Dermis microvascular lymphatic vessel endothelial cell (primary cell): ENCODE data around the gene GABARAPL2. TPM values are rescaled to one million over a fixed set of nuclear protein-coding genes. Genes with fewer than 3 reads are reported as not detected.

Experiments used
- total RNA-seq: library from RNA; depleted of rRNA; stranded (reverse); fragments of >200 nt; gene quantifications from 2 replicates; pipeline ENCODE4 v1.2.1, GENCODE V29; 2014

The GABARAPL2 gene
- total RNA-seq, 1 donor from 2014 or later, result 47.5 TPM

Other genes with a start within 250 kb of the GABARAPL2 start
- gene CFDP1, start 132.9 kb upstream of the GABARAPL2 start, total RNA-seq, result 36.0 and 52.4 TPM in 2 replicates
- gene TMEM170A, start 101.7 kb upstream of the GABARAPL2 start, total RNA-seq, result 30.3 and 37.6 TPM in 2 replicates
- gene CHST6, start 70.9 kb upstream of the GABARAPL2 start, total RNA-seq, result 0.64 and 1.0 TPM in 2 replicates
- gene CHST5, start 30.3 kb upstream of the GABARAPL2 start, total RNA-seq, result 0.13 TPM in 1 of 2 replicates, not detected in the other
- 6.9 and 10.7 TPM in 2 replicates for gene TMEM231, start 10.1 kb upstream of the GABARAPL2 start, total RNA-seq
- 47.4 and 65.4 TPM in 2 replicates for gene ADAT1, start 56.9 kb downstream of the GABARAPL2 start, total RNA-seq
- 131 and 144 TPM in 2 replicates for gene KARS1, start 81.3 kb downstream of the GABARAPL2 start, total RNA-seq
- gene TERF2IP, start 81.4 kb downstream of the GABARAPL2 start, total RNA-seq, result 32.3 and 39.6 TPM in 2 replicates
- not detected in 2 replicates for gene CPHXL2, start 110.6 kb downstream of the GABARAPL2 start, total RNA-seq
- not detected in 2 replicates for gene DUXB, start 135.1 kb downstream of the GABARAPL2 start, total RNA-seq
- not detected in 2 replicates for gene CPHXL, start 160.1 kb downstream of the GABARAPL2 start, total RNA-seq